Nephron (organoid): Measurements from ENCODE around the gene ALX4.

Experiments used
- H3K27ac Mint-ChIP-seq, 3 experiments: 2 replicates each; pipeline ENCODE4 v1.8.0; 2020; ENCODE audit warnings: mixed read lengths in 3 of 3, mild to moderate bottlenecking in 2 of 3, moderate library complexity in 1 of 3
- H3K27me3 Mint-ChIP-seq: 2 replicates; pipeline ENCODE4 v1.8.0; 2021; ENCODE audit warnings: low read depth, mild to moderate bottlenecking, moderate library complexity, mixed read lengths
- H3K36me3 Mint-ChIP-seq: 2 replicates; pipeline ENCODE4 v1.8.0; 2020; ENCODE audit warnings: low read depth, mixed read lengths
- H3K4me1 Mint-ChIP-seq: 2 replicates; pipeline ENCODE4 v1.8.0; 2020; ENCODE audit warnings: mixed read lengths
- H3K4me3 Mint-ChIP-seq, 3 experiments: 2 replicates each; pipeline ENCODE4 v1.8.0; 2020; ENCODE audit warnings: mild to moderate bottlenecking in 3 of 3, mixed read lengths in 3 of 3, moderate library complexity in 2 of 3
- H3K9me3 Mint-ChIP-seq: 2 replicates; pipeline ENCODE4 v1.8.0; 2020; ENCODE audit warnings: mixed read lengths
- TF ChIP-seq, protein P1 (sequence below), 3 experiments: fragments of 200-600 bp; sonication (generic); IDR thresholded peaks; one replicate each; pipeline ENCODE4 v1.5.0; 2021; ENCODE audit warnings: antibody characterized with exemption in 3 of 3; ENCODE audit not compliant: unreplicated experiment in 3 of 3

ALX4 gene

DNA sequence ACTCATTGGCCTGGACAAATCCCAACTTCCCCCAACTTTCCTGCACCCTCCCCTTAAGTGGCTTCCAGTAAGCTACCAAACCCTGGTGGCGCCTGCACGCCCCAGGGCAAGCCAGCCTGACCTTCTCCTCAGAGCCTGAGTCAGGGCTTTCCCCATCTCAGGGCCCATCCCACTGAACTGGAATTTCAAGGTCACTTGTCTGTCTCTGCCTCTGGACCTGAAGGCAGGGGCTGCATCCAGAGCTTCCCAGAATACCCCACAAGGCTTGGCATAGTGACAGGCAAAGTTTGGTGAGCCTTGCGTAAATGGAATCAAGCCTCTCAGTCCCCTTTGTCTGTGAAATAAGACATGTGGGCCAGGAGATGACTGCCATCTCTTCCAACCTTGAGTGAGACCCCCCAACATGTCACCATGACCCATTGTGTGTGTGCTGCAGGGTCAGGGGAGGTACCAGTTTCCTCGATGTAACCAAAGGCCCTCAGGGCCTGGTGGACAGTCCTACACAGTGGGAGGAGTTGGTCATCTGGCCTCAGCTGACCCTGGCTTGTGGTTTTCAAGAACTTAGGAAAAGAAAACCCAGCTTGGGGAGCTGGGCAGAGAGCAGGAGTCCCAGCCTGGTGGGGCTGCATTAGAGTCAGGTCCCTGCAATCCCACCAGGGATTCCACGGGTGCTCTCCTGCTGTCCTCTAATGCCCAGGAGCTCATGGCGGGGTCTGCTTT, 8.9 kb downstream of the ALX4 start:
- Mint-ChIP-seq H3K27ac (no peak overlapping the region), H3K27me3 (peaks cover 88% of the 10 kb centered on the region), H3K4me3 (no peak overlapping the region), H3K9me3 (no peaks in the 10 kb centered on the region), H3K4me1 (peaks cover 17% of the 10 kb centered on the region), H3K36me3 (peaks cover 15% of the 10 kb centered on the region)
- TF ChIP-seq, protein P1, sequence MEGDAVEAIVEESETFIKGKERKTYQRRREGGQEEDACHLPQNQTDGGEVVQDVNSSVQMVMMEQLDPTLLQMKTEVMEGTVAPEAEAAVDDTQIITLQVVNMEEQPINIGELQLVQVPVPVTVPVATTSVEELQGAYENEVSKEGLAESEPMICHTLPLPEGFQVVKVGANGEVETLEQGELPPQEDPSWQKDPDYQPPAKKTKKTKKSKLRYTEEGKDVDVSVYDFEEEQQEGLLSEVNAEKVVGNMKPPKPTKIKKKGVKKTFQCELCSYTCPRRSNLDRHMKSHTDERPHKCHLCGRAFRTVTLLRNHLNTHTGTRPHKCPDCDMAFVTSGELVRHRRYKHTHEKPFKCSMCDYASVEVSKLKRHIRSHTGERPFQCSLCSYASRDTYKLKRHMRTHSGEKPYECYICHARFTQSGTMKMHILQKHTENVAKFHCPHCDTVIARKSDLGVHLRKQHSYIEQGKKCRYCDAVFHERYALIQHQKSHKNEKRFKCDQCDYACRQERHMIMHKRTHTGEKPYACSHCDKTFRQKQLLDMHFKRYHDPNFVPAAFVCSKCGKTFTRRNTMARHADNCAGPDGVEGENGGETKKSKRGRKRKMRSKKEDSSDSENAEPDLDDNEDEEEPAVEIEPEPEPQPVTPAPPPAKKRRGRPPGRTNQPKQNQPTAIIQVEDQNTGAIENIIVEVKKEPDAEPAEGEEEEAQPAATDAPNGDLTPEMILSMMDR (IDR thresholded peaks at IDR 0.05; ENCODE audit: unreplicated experiment in 3 of 3): no peak

DNA sequence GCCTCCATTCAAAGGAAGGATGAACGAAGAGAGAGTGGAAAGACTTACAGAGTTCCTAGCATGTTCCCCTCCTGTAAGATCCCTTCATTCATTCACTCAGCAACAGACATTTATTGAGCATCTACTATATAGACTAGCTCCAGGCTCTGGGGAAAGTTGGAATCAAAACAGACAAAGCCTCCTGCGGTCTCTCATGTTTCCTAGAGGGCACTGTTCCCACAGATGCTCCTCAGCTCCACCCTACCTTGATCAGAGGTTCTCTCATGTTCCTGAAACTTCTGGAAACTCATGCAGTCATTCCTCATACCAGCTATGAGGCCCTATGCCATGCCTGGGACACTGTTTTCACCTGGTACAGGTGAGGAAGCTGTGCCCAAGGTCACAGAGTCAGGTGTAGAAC, 11.1 kb downstream of the ALX4 start:
- no peak overlapping the region for H3K27ac Mint-ChIP-seq
- peaks cover 4% of the 10 kb centered on the region for H3K4me1 Mint-ChIP-seq
- H3K4me3 Mint-ChIP-seq: no peak overlapping the region
- H3K36me3 Mint-ChIP-seq: peaks cover 15% of the 10 kb centered on the region
- TF ChIP-seq, protein P1 (IDR thresholded peaks at IDR 0.05; ENCODE audit: unreplicated experiment in 3 of 3): no peak
- peaks cover 73% of the 10 kb centered on the region for H3K27me3 Mint-ChIP-seq
- H3K9me3 Mint-ChIP-seq: no peaks in the 10 kb centered on the region

DNA sequence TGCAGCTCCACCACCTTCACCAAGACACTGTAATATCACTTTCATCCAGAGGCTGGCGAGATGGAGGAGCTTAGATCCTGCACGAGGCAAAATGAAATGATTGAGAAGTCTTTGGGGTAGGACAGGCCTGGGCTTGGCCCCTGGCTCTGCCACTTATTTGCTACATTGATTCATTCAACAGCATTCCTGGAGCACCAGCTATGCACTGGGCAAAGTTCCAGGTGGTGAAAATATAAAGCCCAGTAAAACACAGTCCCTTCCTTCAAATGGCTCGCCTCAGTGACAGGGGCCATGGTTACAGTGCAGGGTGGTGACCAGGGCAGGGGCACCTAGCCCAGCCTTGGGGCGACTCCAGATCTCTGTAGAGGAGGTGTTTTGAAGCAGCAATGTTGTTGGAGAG, 19.7 kb downstream of the ALX4 start:
- peaks cover 28% of the 10 kb centered on the region for H3K27me3 Mint-ChIP-seq
- TF ChIP-seq, protein P1 (IDR thresholded peaks at IDR 0.05; ENCODE audit: unreplicated experiment in 3 of 3): no peak
- H3K9me3 Mint-ChIP-seq: no peaks in the 10 kb centered on the region
- peaks cover 13% of the 10 kb centered on the region for H3K4me1 Mint-ChIP-seq
- no peak overlapping the region for H3K4me3 Mint-ChIP-seq
- no peaks in the 10 kb centered on the region for H3K36me3 Mint-ChIP-seq
- H3K27ac Mint-ChIP-seq: no peak overlapping the region

DNA sequence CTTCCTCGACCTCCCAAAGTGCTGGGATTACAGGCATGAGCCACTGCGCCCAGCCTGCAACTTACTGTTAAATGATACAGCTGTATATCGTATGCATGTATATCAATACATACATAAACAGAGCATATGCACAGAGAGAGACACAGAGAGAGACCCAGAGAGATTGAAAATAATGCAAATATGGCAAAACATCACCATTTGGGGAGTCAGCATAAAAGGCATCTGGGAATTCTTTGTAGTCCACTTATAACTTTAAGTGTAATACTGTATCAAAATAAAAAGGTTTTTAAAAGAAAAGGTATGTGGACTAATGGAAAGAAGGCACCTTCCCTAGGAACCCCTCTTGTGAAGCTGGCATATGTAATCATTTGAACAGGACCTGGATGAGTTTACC, 21.8 kb downstream of the ALX4 start:
- Mint-ChIP-seq H3K36me3 (no peaks in the 10 kb centered on the region), H3K27ac (no peak overlapping the region), H3K4me1 (peaks cover 14% of the 10 kb centered on the region), H3K27me3 (peaks cover 21% of the 10 kb centered on the region), H3K9me3 (no peaks in the 10 kb centered on the region), H3K4me3 (no peak overlapping the region)
- TF ChIP-seq, protein P1 (IDR thresholded peaks at IDR 0.05; ENCODE audit: unreplicated experiment in 3 of 3): no peak

DNA sequence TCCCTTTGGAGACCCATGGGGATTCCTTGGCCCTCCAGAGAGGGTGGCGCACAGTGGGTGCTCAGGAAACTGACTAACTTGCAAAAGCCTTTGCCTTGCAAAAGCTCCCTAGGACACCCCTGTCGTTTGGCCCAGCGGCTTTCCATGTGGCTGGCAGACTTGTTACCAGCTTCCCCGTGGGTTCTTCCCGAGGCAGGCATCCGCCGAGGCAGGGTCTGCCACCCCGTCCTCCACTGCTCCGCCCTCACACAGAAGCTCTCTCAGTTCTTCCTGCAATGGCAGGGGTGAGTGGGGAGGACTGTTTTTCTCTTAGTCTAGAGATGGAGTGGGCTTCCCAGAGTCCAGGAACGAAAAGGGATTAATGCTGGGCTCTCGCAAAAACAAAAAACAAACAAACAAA, 23.0 kb downstream of the ALX4 start:
- Mint-ChIP-seq H3K4me1 (peaks cover 14% of the 10 kb centered on the region), H3K36me3 (no peaks in the 10 kb centered on the region), H3K27me3 (peaks cover 17% of the 10 kb centered on the region), H3K9me3 (no peaks in the 10 kb centered on the region), H3K4me3 (no peak overlapping the region), H3K27ac (no peak overlapping the region)
- TF ChIP-seq, protein P1 (IDR thresholded peaks at IDR 0.05; ENCODE audit: unreplicated experiment in 3 of 3): no peak

DNA sequence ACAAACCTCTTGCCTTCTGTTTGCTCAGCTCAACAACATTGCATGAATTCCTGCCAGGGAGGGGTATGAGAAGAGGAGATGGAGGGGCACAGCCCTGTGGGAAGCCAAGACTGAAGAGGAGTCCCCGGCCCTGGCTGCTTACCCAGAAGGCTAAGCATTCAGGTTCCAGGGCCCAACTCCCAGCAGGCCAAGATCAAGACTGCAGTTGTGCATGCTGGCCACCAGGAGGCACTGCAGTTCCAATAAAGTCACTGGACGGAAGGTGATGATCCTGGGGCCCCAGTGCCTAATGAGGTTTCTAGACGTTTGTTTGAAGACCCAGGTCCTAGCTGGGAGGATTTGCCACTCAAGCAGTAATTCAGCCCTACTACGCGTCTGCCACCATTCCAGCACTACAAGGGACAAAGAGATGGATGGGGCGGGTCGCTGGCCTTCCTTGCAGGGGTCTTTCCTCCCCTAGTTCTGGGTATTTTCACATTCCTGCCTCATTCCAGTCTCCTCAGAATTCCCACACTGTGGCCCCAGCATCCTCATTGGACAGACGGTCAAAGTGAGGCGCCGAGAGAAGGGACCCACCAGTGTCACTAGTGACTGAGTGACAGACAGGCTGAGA, 23.6 kb downstream of the ALX4 start:
- peaks cover 14% of the 10 kb centered on the region for H3K4me1 Mint-ChIP-seq
- TF ChIP-seq, protein P1 (IDR thresholded peaks at IDR 0.05; ENCODE audit: unreplicated experiment in 3 of 3): peak; percentile 89 to 97 (median 89)

More for the DNA sequence above, 23.6 kb downstream of the ALX4 start:
- no peaks in the 10 kb centered on the region for H3K9me3 Mint-ChIP-seq
- H3K4me3 Mint-ChIP-seq: no peak overlapping the region
- H3K36me3 Mint-ChIP-seq: no peaks in the 10 kb centered on the region
- H3K27me3 Mint-ChIP-seq: peaks cover 19% of the 10 kb centered on the region
- H3K27ac Mint-ChIP-seq: peak overlapping the region in 1 of 3 experiments; percentile 21
